ENCODE measurements around the gene METTL6.
"Not testable (repeated sequence)": the region's sequence is repeated elsewhere in the genome, so short reads cannot be mapped to it uniquely, and the experiment has no call there.

METTL6 gene

DNA sequence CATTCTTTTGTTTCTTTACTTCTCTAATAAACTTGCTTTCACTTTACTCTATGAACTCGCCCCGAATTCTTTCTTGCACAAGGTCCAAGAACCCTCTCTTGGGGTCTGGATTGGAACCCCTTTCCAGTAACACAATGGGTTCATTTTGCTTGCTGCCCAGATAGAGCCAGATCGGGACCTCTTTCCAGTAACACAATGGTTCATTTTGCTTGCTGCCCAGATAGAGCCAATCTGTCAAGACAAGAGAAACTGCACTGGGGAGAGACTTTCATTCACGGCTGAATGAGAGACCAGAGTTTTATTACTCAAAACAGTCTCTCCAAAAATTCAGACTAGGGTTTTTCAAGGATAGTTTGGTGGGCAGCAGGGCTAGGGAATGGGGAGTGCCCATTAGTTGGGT is 25.4 kb downstream of the METTL6 start:
- no peak for DNase-seq

DNA sequence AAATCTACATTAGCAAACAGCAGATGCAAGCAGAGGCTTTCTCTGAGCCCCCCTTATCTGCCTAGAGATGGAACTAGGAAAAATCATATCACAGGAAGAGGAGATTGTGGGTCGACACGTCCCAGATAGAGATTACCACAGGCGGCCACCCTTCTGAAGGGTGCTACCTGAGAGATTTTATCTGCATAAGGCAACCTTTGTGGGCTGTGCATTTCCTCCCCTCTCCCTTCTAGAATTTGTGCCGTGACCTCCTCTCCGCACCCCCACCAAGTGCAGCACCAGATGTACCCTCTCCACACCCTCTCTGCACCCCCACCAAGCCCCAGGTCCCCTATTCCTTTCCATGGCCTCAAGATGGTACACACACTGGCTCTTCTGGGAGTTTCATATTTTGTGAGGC is 27.4 kb downstream of the METTL6 start:
- no peak for DNase-seq

DNA sequence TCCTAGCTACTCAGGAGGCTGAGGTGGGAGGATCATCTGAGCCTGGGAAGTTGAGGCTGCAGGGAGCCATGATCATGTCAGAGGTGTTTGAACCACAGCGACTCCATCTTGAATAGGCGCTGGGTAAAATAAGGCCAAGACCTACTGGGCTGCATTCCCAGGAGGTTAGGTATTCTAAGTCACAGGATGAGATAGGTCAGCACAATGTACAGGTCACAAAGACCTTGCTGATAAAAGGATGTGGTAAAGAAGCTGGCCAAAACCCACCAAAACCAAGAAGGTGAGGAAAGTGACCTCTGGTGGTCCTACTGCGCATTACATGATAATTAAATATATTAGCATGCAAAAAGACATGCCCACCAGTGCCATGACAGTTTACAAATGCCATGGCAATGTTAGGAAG is 28.6 kb downstream of the METTL6 start:
- DNase-seq: not testable (repeated sequence)

DNA sequence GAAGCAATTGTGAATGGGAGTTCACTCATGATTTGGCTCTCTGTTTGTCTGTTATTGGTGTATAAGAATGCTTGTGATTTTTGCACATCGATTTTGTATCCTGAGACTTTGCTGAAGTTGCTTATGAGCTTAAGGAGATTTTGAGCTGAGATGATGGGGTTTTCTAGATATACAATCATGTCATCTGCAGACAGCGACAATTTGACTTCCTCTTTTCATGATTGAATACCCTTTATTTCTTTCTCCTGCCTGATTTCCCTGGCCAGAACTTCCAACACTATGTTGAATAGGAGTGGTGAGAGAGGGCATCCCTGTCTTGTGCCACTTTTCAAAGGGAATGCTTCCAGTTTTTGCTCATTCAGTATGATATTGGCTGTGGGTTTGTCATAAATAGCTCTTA is 34.1 kb downstream of the METTL6 start:
- DNase-seq: not testable (repeated sequence)

DNA sequence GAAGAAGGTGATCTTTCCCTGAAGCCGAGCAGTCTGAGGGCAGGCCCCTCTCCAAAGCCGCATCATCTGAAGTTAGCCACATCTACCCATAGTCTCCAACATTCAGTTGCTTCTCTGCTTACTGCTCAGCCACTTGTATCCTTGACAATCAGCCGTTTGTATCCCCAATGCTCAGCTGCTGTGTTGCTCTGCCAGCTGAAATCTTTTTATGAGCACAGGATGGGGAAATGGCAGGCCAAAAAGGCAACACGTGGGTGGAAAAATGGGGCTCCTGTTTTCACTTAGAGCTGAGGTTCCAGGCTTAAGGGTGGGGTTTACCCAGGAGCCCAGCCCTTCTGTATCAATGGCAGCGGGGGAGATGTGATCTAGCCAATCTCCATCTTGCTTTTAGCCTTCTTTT is 36.3 kb downstream of the METTL6 start:
- no peak for DNase-seq

DNA sequence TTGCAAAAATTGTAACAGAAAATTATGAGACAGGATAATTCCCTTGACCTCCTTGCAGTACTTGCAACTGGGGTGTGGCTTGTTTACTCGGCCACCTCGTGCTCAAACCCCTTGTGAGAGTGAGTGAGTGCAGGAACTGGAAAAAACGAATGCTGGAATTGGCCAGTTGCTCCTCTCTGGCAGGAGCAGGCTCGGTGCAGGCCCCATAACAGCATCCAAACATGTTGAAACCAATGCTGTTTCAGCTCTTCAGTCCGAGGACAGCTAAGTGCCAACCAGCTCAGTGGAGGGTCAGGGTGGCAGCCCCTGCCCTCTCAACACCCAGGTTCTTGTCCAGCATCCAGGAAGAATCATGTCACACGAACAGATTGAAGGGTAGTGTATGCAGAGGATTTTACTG is 36.9 kb downstream of the METTL6 start:
- no peak for DNase-seq

DNA sequence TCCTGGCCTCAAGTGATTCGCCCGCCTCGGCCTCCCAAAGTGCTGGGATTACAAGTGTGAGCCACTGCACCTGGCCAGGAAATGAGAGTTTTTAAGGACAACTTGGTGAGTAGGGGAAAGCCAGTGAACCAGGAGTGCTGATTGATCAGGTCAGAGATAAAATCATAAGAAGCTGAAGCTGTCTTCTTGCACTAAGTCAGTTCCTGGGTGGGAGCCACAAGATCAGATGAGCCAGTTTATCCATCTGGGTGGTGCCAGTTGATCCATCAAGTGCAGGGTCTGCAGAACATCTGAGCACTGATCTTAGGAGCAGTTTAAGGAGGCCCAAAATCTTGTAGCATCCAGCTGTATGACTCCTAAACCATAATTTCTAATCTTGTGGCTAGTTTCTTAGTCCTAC is 39.0 kb downstream of the METTL6 start:
- DNase-seq: not testable (repeated sequence)

DNA sequence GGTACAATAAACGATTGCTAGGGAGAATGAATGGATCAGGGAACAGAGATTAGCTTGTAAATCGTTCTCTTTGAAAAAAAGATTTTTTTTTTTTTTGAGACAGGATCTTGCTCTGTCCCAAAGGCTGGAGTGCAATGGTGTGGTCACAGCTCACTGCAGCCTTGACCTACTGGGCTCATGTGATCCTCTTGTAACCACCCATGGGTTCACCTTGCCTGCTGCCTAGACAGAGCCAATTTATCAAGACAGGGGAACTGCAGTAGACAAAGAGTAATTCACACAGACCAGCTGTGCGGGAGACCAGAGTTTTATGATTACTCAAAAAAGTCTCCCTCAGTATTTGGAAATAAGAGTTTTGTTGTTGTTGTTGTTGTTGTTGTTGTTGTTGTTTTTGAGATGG is 39.6 kb downstream of the METTL6 start:
- DNase-seq: no peak

DNA sequence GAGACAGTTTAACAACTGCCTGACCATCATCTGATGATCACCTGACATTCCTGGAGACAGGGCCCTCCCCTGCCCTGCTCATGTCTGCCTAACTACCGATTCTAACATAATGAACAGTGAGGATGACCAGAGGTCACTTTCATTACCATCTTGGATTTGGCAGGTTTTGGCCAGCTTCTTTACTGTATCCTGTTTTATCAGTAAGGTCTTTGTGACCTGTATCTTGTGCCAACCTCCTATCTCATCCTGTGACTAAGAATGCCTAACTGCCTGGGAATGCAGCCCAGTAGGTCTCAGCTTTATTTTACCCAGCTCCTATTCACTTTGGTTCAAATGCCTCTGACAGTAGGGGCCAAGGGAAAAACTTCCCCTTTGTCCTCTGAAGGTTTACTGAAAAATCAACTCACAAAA is 40.2 kb downstream of the METTL6 start:
- DNase-seq: no peak

DNA sequence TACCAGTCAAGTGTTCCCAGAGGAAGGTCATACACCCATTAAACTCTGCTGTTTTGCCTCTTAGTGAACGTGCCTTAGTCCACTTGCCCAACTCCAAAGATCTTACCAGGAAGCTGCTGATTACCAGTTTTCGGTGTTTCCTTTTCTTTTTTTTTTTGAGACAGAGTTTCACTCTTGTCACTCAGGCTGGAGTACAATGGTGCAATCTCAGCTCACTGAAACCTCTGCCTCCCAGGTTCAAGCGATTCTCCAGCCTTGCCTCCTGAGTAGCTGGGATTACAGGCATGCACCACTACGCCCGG is 40.7 kb downstream of the METTL6 start:
- not testable (repeated sequence) for DNase-seq

DNA sequence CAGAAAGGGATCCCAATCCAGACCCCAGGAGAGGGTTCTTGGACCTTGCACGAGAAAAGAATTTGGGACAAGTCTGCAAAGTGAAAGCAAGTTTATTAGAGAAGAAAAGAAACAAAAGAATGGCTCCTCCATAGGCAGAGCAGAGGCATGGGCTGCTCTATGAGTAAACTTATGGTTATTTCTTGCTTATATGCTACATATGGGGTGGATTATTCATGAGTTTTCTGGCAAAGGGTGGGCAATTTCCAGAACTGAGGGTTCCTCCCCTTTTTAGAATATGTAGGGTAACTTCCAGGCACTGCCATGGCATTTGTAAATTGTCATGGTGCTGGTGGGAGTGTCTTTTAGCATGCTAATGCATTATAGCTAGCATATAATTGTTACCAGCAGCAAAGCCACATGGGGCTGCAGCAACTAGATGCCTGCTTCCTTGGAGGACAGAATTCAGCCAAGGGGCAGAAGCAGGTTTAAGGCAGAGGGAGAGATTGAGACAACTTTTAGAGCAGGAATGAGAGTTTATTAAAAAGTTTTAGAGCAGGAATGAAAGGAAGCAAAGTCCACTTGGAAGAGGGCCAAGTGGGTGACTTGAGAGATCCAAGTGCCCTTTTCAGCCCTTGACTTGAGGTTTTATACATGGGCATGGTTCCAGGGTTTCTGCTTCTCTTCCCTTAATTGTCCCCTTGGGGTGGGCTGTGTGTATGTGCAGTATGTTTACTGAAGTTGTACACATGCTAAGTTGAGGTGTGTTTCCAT is 41.3 kb downstream of the METTL6 start:
- DNase-seq: no peak

DNA sequence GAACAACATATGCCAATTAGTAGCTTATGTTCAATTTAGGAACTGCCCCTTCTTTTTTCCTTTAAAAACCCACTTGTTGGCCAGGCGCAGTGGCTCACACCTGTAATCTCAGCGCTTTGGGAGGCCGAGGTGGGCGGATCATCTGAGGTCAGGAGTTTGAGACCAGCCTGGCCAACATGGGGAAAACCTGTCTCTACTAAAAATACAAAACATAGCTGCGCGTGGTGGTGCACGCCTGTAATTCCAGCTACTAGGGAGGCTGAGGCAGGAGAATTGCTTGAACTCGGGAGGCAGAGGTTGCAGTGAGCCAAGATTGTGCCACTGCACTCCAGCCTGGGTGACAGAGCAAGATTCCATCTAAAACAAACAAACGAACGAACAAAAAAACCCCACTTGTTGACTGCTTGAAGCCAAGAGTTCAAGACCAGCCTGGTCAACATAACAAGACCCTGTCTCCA is 42.1 kb downstream of the METTL6 start:
- DNase-seq: not testable (repeated sequence)

DNA sequence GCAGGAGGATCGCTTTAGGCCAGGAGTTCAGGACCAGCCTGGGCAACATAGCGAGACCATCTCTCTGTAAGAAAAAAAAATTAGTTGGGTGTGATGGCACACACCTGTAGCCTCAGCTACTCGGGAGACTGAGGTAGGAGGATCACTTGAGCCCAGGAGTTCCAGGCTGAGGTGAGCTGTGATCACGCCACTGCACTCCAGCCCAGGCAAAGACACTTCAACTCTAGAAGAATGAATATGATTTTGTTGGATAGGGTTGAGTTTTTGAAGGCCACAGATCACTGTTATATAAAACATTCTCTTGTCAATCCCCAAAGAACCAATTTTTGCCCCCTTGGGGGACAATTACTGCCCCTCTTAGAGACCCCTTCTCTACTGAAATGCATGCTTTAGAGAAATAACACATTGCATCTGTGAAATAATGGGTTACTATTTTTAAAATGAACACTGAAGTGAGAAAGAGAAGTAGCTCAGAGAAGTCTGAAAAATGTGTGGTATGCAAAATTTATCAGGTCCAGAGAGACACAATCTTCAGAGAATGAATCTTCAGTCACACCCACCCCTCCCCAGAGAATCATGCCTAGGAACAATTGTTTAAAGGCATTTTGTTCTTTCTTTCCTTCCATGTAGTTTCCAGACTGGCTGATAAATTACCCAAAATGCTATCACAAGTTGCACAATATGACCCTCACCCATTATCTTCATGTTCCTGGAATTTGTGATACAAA is 42.7 kb downstream of the METTL6 start:
- DNase-seq: no peak

DNA sequence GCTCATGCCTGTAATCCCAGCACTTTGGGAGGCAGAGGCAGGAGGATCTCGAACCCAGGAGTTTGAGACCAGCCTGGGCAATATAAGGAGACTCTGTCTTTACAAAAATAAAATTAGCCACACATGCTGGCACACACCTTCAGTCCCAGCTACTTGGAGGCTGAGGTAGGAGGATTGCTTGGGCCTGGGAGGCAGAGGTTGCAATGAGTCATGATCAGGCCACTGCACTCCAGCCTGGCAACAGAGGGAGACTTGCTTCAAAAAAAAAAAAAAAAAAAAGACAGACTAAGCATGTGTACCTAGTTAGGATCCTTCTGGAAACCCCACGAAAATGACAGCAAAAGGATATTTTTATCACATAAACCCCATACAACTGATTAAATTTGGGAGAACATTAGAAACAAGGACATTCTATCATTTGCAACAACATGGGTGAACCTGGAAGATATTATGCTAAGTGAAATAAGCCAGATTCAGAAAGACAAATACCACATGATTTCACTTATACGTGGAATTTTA is 44.9 kb downstream of the METTL6 start:
- no peak for DNase-seq

DNA sequence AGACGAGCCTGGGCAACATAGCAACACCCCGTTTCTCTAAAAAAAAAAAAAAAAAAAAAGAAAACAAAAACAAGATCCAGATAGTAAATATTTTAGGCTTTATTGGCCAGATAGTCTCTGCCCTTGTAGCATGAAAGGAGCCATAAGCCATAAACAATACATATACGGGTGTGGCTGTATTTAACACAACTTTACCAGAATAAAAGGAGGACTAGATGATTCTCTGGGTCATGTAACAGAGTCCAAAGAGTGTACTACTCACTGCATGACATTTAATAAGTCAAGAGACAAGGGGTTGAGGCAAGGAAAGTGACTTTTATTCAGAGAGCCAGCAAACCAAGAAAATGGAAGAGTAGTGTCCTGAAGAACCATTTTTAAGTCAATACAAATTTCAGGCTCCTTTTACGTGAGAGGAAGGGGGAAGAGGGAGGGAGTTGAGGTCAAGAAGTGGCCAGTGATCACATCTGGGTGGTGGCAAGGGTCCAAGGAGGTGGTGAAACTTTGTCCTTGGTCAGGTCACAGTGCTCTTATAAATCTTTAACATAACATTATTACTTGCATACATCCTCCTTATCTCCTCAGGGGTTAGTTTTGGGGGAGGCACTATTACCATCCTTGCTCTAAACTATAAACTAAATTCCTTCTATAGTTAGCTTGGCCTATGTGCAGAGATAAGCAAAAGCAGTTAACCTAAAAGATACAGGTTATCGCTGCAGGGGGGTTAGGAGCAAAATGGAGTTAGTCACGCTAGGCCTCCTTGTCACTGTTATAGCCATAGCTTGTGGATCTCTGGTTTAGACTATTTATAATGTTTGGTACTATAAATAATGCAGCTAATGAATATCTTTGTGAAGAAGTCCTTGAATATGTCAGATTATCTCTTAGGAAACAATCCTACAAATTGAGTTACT is 46.1 kb downstream of the METTL6 start:
- DNase-seq: no peak

DNA sequence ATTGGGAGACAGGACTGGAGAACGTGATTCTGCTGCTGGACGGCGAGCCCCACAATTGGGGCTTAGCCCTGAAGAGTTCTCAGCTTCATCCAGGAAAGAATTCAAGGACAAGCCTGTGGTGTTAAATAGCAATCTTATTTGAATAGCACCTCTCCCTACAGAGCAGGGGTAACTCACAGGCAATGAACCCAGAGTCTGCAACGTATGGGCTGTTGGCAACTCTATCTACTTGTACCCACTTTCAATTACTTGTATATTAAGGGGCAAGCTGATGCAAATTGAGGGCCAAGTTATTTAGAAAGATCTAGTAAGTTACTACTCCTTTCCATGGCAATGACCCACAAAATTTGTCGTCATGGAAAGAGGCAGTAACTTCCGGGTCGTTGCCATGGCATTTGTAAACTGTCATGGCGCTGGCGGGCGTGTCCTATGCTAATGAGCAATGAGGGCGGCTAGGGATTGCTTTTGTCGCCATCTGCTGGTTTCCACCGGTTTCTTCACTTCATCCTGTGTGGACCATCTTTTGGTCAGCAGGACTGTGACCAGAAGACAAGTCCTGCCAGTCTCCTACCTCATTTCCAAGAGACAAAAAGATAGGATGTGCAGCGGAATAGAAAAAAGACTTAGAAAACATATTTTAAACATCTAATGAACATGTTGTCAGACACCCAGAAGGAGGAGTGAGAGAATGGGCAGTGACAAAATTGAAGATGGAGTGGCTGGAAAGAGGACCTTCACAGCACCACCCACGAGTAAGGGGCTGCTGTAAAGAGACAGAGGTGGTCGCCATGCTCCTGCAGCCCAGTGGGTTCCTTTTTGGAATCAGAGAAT is 49.2 kb downstream of the METTL6 start:
- DNase-seq: peak; percentile 80

DNA sequence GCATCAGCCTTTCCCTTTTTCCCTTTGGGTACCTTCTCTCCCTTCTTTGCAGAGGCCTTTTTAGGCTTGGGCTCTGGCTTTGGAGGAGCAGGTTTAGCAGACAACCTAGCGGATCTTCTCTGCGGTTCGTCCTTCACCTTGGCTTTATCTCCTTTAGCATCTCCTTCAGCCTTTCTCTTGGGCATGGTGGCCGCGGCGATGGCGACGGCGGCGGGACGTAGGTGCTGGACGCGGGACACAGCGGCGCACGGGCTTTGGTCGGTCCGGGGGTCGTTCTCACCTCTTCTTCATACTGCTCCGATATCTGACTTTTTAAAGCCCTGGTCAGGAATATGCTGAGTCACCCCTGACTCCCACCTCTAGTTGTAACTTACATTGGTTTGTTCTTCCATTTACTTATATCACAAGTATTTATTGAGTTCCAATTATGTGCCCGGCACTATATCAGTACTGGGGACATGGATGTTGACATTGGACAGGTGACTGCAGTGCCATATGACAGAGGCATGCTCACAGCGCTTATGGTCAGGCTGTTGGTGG is 51.8 kb downstream of the METTL6 start:
- DNase-seq: no peak

DNA sequence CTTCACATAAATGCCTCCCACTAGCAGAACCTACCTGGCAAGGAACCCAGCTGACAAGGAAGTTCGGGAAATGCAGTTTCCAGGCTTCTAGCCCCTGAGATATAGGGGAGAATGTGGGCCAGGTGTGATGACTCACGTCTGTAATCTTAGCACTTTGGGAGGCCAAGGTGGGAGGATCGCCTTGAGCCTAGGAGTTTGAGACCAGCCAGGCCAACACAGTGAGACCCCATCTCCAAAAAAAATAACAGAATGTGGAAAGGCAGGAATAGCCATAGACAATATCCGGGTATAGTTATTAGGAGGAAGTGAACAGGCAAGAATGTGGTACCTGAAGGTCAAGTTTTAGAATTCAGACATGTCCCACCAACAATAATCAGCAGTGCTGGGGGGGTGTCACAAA is 54.4 kb downstream of the METTL6 start:
- DNase-seq: no peak

DNA sequence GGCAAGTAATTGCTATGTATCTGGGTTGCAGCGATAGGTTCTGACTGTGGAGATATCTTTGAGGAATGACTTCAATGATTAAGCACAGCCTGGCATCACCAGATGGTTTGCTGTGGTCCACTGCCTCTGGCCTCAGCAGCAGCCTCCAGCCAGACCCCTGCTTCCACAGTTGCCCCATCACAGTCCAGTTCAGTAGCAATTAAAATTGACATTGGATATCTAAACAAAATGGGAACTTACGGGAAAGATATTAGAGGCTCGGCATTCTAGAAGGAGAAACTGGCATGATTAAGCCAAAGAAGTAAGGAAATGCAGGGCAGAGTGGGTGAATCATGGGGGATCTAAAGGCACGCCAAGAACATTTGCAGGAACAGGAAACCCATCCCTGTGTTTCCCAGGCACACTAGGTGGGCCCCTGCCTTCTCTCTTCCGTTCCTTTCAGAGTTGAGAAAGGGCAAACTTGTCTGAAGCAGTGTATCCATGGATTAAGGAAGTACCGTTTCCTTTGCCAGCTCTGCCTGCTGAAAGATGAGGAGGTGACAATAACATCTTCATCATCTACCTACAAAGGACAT is 58.7 kb downstream of the METTL6 start:
- no peak for DNase-seq

DNA sequence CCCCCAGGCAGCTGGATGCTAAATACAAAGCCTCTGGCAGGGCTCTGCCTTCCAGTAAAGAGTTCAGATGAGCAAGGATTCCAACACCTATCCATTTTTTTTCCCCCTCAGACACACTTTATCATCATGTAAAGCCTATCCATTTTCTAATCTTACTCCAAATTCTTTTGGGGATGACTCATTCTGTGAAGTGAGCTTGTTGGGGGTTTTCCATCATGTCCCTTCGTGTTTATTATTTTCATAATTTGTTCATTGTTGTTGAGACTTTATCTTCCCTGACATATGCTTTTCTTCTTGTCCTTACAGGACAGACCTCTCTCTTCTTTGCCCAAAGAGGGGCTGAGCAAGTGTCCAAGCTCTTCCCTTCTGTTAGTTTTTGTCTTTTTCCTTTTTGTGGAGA is 60.3 kb downstream of the METTL6 start:
- DNase-seq: no peak

DNA sequence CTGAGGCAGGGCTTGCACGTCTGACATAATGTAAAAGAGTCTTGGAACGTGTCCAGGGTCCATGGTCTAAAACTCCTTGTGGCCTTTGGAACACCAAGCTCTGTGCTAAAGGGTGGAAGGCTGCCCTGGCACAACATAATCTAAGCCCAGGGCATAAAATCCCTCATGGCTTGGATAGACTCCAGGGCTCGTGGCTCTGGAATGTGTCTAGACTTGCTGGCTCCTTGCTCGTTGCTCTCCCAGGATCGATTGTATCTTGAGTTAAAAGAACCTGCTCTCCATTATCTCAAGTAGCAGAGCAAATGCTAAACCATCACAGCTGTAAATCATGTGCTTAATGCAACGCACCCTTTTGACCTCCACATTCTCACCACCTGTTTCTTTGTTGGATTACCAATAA is 63.3 kb downstream of the METTL6 start:
- not testable (repeated sequence) for DNase-seq
